ENCODE data around the gene ISY1. TPM values are rescaled to one million over a fixed set of nuclear protein-coding genes. Genes with fewer than 3 reads are reported as not detected.
A peak's percentile ranks its signal among the peaks of the same experiment; 100 is the strongest.

Gene ISY1
- total and polyA plus RNA-seq, 12 donors, result 15.9 to 35.4 (median 29.5) TPM

DNA sequence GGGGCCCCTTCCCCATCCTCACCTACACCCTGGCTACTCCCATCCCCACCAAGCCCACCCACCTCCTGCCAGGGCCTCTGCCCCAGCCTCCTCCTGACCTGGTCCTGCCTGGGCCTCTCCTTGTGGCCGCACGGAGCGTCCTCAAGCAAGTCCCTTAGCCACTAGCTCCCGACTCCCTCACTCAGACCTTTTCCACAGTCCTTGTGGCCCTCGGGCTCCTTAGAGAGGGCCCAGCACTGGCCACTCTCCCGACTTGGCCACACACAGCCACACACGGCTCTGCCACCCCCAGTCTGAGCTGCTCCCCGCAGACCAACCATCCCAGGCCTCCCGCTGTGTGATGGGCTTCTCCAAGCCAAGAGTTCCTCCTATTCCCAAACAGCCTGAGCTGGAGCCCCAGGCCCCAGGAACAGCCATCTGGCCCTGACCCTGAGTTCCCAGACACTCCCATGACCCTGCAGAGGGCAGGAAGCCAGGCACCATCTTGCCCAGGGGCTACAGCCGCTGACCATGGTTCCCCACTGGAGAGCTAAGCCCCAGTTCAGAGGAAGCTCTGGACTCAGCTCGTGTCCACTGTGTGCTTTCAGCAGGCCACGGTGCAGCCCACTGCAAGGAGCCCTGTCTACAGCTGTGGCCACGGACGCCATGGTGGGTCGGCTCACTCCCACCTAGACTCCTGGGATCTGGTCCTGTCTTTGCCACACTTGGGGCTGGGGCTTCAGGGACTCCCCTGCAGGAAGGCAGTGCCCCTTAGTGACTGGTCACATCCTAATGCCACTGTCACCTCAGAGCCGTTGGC is 32.3 kb downstream of the ISY1 start:
- Histone ChIP-seq H3K4me1 (peaks cover 0 to 1% (median 0%) of the 10 kb centered on the region in 9 donors), H3K27ac (no peak overlapping the region), H3K9me3 (no peaks in the 10 kb centered on the region), H3K4me3 (no peak overlapping the region), H3K36me3 (peaks cover 0 to 80% (median 46%) of the 10 kb centered on the region in 9 donors), H3K27me3 (no peaks in the 10 kb centered on the region)
- TF ChIP-seq, protein P1, sequence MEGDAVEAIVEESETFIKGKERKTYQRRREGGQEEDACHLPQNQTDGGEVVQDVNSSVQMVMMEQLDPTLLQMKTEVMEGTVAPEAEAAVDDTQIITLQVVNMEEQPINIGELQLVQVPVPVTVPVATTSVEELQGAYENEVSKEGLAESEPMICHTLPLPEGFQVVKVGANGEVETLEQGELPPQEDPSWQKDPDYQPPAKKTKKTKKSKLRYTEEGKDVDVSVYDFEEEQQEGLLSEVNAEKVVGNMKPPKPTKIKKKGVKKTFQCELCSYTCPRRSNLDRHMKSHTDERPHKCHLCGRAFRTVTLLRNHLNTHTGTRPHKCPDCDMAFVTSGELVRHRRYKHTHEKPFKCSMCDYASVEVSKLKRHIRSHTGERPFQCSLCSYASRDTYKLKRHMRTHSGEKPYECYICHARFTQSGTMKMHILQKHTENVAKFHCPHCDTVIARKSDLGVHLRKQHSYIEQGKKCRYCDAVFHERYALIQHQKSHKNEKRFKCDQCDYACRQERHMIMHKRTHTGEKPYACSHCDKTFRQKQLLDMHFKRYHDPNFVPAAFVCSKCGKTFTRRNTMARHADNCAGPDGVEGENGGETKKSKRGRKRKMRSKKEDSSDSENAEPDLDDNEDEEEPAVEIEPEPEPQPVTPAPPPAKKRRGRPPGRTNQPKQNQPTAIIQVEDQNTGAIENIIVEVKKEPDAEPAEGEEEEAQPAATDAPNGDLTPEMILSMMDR (IDR thresholded peaks at IDR 0.05), result no peak
- 93 to 94% methylated on average over 16 of the region's 16 CpGs for WGBS, 2 donors
- DNase-seq, result no peak
- peak in 1 of 8 donors; percentile 23 for ATAC-seq
- intact Hi-C loops (cut with DNase I), result no loop called here

DNA sequence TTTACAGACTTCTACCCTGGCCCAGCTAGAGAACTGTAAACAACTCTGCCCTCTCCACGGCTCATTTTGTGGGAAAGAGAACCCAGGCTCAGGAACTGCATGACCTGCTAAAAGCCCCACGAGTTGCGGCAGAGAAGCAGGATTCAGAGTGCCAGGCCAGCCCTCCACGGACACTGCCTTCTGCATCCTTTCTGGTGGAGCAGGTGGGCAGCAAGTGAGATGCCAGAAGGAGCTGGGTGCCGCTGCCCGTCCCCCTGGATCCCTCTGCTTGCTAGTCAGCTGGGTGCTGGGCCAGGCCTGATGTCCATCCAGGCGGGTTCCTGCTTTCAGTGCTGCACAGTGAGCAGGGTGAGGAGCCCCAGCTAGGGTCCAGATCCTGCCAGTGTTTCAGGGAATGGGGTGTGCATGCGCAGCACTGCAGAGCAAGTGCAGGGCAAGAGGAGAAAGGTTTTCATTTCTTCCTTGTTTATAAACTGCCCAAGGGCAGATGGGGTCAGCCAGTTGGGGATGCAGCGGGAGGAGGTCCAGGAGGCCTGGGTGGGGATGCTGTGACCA is 34.1 kb downstream of the ISY1 start:
- TF ChIP-seq, protein P1 (IDR thresholded peaks at IDR 0.05), result no peak
- Histone ChIP-seq H3K36me3 (peaks cover 0 to 63% (median 32%) of the 10 kb centered on the region in 9 donors), H3K9me3 (no peaks in the 10 kb centered on the region), H3K27ac (no peak overlapping the region), H3K27me3 (no peaks in the 10 kb centered on the region), H3K4me1 (peaks cover 0 to 11% (median 0%) of the 10 kb centered on the region in 9 donors), H3K4me3 (no peak overlapping the region)
- WGBS, 2 donors, result 92 to 93% methylated on average over 9 of the region's 9 CpGs
- DNase-seq (no peak), ATAC-seq (no peak)
- intact Hi-C loops (cut with DNase I), result no loop called here

DNA sequence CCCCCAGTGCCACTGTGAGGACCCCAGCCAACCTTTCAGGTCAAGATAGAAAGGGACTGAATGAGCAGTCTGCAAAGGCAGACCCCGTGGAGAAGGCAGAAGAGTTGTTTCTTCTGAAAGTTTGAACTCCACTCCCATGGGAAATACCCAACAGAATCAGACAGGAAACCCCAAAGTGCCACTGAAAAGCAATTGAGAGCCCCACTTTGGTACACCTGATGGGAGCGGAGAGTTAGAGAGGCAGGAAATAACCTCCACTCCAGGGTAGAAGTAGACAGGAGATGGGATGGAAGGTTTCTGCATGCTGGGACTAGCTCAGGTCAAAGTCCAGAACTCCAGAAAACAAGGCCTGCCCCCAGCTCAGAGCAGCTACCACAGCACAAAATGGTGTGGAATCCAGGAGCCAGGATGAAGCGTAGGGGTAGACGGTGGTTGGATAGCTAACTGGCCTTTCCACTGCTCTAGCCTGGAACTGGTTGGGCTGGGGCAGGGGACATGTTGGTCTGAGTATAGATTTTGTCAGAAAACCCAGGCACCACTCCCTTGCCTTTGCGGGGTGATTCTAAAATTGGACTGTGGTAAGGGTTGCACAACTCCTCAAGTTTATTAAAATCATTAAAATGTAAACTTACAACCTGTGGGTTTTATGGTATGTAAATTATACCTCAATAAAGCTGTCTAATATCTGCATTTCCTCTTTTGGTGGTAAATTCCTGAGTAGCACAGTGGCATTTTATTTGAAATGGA is 37.4 kb downstream of the ISY1 start:
- intact Hi-C loops (cut with DNase I), result no loop called here
- H3K4me3 ChIP-seq, result no peak overlapping the region
- 65 to 77% methylated on average over 5 of the region's 5 CpGs for WGBS, 2 donors
- ATAC-seq (no peak), DNase-seq (no peak)
- no peaks in the 10 kb centered on the region for H3K9me3 ChIP-seq
- peak overlapping the region in 3 of 10 donors; percentile 26 to 94 (median 91) for H3K27ac ChIP-seq
- no peaks in the 10 kb centered on the region for H3K27me3 ChIP-seq
- H3K36me3 ChIP-seq, result peaks cover 0 to 33% (median 2%) of the 10 kb centered on the region in 9 donors
- TF ChIP-seq, protein P1 (IDR thresholded peaks at IDR 0.05), result no peak
- H3K4me1 ChIP-seq, result peaks cover 8 to 31% (median 19%) of the 10 kb centered on the region in 9 donors

DNA sequence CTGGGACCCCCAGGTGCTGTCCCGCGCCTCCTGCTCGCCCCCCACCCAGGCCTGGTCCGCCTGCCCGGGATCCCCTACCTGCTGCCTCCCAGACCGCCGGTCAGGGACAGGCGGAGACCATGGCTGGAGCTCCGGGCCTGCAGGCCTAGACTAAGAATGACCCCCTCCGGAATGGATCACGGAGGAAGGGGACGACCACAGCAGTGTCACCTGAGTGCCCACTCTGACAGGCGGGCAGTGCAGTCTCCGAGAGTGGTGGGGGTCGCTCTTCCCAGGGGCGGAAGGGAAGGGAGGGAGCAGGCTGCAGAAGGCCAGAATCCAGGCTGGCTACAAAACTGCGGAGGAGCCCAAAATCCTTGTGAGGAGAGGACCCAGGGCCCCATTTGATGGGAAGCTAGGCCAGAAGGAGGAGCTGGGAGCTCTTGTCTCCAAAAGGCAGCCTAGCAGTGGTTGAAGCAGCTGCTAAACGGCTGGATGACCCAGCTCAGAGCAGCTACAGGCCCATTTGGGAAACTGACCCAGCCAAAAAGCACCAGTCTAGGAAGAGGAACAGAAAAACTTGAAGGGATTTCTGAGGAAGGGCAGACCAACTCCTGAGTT is 38.4 kb downstream of the ISY1 start:
- ATAC-seq, result peak in 7 of 8 donors; percentile 0 to 9 (median 3)
- TF ChIP-seq, protein P1 (IDR thresholded peaks at IDR 0.05), result no peak
- H3K27ac ChIP-seq, result peak overlapping the region in 9 of 10 donors; percentile 86 to 98 (median 94)

More for the DNA sequence above, 38.4 kb downstream of the ISY1 start:
- intact Hi-C loops (cut with DNase I), result no loop called here
- Histone ChIP-seq H3K4me3 (peak overlapping the region in 4 of 10 donors; percentile 82 to 91 (median 90)), H3K36me3 (peaks cover 0 to 33% (median 3%) of the 10 kb centered on the region in 9 donors), H3K27me3 (no peaks in the 10 kb centered on the region), H3K4me1 (peaks cover 8 to 40% (median 22%) of the 10 kb centered on the region in 9 donors), H3K9me3 (no peaks in the 10 kb centered on the region)
- peak in 1 of 2 donors; percentile 17 for DNase-seq
- 28 to 39% methylated on average over 17 to 18 of the region's 18 CpGs for WGBS, 2 donors

Measured in heart right ventricle (tissue), 16 donors.